ENCODE data around the gene WSB1.

WSB1 gene

DNA sequence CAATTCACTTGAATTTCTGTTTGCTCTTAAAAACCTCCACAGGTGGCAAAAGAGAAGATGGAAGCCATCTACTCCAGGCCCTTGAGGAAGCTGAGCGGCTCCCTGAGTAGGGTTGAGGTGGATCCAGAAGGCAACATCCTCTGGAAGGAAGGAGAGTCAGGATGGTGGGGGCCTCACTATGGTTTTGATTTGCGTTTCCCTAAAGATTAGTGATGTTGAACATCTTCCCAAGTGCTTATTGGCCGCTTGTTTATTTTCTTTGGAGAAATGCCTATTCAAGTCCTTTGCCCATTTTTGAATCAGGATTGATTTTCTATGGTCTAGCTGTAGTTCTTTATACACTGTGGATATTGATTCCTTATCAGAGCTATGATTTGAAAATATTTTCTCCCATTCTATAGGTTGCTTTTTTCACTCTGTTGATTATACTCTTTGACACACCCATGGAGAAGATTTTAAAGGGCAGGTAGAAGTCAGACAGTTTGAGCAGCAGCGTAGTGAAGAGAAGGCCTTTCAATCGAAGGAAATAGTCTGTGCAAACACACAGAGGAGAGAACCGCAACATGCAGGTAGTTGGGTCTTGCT is 58.6 kb downstream of the WSB1 start:
- peaks cover 36% of the 10 kb centered on the region for H3K4me1 ChIP-seq (ENCODE audit: control insufficient read depth, low read length)

DNA sequence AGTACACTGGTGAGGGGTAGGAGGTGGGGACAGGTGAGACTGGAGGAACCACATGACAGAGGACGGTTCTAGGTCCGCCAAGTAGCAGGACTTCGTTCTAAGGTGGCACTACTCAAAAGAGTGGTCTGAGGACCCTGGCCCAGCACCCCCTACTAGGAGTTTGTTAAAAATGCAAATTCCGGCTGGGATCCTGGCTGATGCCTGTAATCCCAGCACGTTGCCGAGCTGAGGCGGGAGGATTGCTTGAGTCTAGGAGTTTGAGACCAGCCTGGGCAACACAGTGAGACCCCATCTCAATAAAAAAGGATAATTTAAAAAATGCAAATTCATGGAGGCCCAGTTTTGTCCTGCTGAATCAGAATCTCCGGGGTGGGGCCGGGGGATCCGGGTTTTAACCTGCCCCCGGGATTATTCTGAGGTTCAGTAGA is 59.1 kb downstream of the WSB1 start:
- Histone ChIP-seq H4K20me1 (ENCODE audit: control insufficient read depth, insufficient read depth, low read depth, low read length) (no peaks in the 10 kb centered on the region), H3K4me3 (ENCODE audit: low read length) (peak overlapping the region; percentile 84), H3K36me3 (ENCODE audit: control insufficient read depth, low read length) (no peaks in the 10 kb centered on the region), H3K4me1 (ENCODE audit: control insufficient read depth, low read length) (peaks cover 31% of the 10 kb centered on the region), H3F3A (ENCODE audit: control insufficient read depth, insufficient read depth) (peaks cover 19% of the 10 kb centered on the region), H3K4me2 (ENCODE audit: low read length) (peak overlapping the region; percentile 87), H3K27ac (ENCODE audit: low read depth, low read length) (peak overlapping the region; percentile 33), H3K27me3 (ENCODE audit: control insufficient read depth, low read length) (no peaks in the 10 kb centered on the region), H3K9me2 (replicated peaks; ENCODE audit: control insufficient read depth, low read length) (no peaks in the 10 kb centered on the region), H3K9me3 (ENCODE audit: control insufficient read depth, insufficient read depth, low read length) (no peaks in the 10 kb centered on the region), H3K79me2 (ENCODE audit: control insufficient read depth, low read length) (peaks cover 15% of the 10 kb centered on the region)
- TF ChIP-seq, protein P1, sequence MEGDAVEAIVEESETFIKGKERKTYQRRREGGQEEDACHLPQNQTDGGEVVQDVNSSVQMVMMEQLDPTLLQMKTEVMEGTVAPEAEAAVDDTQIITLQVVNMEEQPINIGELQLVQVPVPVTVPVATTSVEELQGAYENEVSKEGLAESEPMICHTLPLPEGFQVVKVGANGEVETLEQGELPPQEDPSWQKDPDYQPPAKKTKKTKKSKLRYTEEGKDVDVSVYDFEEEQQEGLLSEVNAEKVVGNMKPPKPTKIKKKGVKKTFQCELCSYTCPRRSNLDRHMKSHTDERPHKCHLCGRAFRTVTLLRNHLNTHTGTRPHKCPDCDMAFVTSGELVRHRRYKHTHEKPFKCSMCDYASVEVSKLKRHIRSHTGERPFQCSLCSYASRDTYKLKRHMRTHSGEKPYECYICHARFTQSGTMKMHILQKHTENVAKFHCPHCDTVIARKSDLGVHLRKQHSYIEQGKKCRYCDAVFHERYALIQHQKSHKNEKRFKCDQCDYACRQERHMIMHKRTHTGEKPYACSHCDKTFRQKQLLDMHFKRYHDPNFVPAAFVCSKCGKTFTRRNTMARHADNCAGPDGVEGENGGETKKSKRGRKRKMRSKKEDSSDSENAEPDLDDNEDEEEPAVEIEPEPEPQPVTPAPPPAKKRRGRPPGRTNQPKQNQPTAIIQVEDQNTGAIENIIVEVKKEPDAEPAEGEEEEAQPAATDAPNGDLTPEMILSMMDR (IDR thresholded peaks at IDR 0.05; ENCODE audit: low read depth, low read length, poor library complexity, severe bottlenecking), result no peak
- no peak for TF ChIP-seq EZH2phosphoT487 (IDR thresholded peaks at IDR 0.05; ENCODE audit: borderline replicate concordance, low read length)

More for the DNA sequence above, 58.6 kb downstream of the WSB1 start:
- H3K4me3 ChIP-seq (ENCODE audit: low read length), result peak overlapping the region; percentile 84
- H3K4me2 ChIP-seq (ENCODE audit: low read length), result peak overlapping the region; percentile 87
- no peaks in the 10 kb centered on the region for H3K36me3 ChIP-seq (ENCODE audit: control insufficient read depth, low read length)
- peaks cover 15% of the 10 kb centered on the region for H3K79me2 ChIP-seq (ENCODE audit: control insufficient read depth, low read length)
- peaks cover 19% of the 10 kb centered on the region for H3F3A ChIP-seq (ENCODE audit: control insufficient read depth, insufficient read depth)
- no peaks in the 10 kb centered on the region for H3K9me3 ChIP-seq (ENCODE audit: control insufficient read depth, insufficient read depth, low read length)
- no peak for TF ChIP-seq EZH2phosphoT487 (IDR thresholded peaks at IDR 0.05; ENCODE audit: borderline replicate concordance, low read length)
- H3K27me3 ChIP-seq (ENCODE audit: control insufficient read depth, low read length), result no peaks in the 10 kb centered on the region
- no peaks in the 10 kb centered on the region for H3K9me2 ChIP-seq (replicated peaks; ENCODE audit: control insufficient read depth, low read length)
- no peaks in the 10 kb centered on the region for H4K20me1 ChIP-seq (ENCODE audit: control insufficient read depth, insufficient read depth, low read depth, low read length)
- H3K27ac ChIP-seq (ENCODE audit: low read depth, low read length), result no peak overlapping the region

DNA sequence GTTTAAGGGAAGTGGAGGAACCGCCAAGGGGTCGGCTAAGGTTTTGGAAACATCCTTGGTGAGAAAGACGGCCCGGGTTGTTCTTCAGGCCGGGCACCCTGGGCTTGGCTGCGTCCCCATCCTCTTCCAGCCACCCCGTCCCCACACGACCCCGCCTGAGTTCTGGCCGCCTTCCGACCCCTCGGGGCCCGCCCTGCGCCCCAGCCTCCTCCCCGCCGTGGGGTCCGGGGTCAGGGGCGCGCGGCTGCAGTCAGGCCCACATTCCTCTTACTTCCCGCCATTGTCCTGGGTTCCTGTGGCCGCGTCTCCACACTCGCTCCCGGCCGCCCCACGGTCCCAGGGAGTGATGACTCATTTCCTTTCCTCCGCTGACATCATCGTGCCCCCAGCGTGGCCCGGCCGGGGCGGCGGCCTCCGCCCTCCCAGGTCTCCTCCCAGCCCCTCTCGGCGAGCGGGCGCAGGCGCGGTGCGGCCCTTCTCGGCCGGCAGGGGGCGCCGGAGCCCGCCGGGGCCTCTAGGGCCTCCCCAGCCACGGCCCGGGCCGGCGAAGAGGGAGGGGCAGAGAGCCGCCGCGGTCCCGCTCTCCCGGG is 59.6 kb downstream of the WSB1 start:
- Histone ChIP-seq H3K9me3 (ENCODE audit: control insufficient read depth, insufficient read depth, low read length) (no peaks in the 10 kb centered on the region), H4K20me1 (ENCODE audit: control insufficient read depth, insufficient read depth, low read depth, low read length) (no peaks in the 10 kb centered on the region), H3F3A (ENCODE audit: control insufficient read depth, insufficient read depth) (peaks cover 17% of the 10 kb centered on the region), H3K27me3 (ENCODE audit: control insufficient read depth, low read length) (no peaks in the 10 kb centered on the region), H3K4me3 (ENCODE audit: low read length) (peak overlapping the region; percentile 84), H3K9me2 (replicated peaks; ENCODE audit: control insufficient read depth, low read length) (no peaks in the 10 kb centered on the region), H3K27ac (ENCODE audit: low read depth, low read length) (peak overlapping the region; percentile 33), H3K36me3 (ENCODE audit: control insufficient read depth, low read length) (no peaks in the 10 kb centered on the region), H3K4me2 (ENCODE audit: low read length) (peak overlapping the region; percentile 87), H3K79me2 (ENCODE audit: control insufficient read depth, low read length) (peaks cover 15% of the 10 kb centered on the region), H3K4me1 (ENCODE audit: control insufficient read depth, low read length) (peaks cover 26% of the 10 kb centered on the region)
- no peak for TF ChIP-seq EZH2phosphoT487 (IDR thresholded peaks at IDR 0.05; ENCODE audit: borderline replicate concordance, low read length)
- TF ChIP-seq, protein P1 (IDR thresholded peaks at IDR 0.05; ENCODE audit: low read depth, low read length, poor library complexity, severe bottlenecking), result peak; percentile 74

DNA sequence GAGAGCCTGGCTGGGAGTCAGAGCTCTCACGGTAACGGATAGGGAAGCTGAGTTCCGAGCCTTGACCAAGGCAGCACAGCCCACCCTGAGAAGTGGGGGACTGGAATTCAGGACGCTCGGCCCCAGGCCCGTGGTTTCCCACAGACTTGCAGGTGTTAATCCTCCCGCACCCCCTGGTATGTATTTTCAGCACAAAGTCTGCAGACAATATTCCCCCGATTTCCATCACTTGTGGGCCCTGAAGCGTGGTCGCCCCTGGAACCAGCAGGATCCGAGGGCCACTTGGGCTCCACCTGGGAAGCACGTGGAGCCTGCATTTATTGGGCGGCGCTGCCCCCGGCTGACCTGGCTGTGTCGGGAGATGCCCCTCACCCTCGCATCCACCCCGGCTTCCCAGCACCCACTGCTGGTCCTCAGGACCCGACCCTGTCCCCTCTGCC is 60.2 kb downstream of the WSB1 start:
- no peaks in the 10 kb centered on the region for H3K27me3 ChIP-seq (ENCODE audit: control insufficient read depth, low read length)
- no peak for TF ChIP-seq EZH2phosphoT487 (IDR thresholded peaks at IDR 0.05; ENCODE audit: borderline replicate concordance, low read length)
- TF ChIP-seq, protein P1 (IDR thresholded peaks at IDR 0.05; ENCODE audit: low read depth, low read length, poor library complexity, severe bottlenecking), result no peak
- peak overlapping the region; percentile 84 for H3K4me3 ChIP-seq (ENCODE audit: low read length)
- no peak overlapping the region for H3K27ac ChIP-seq (ENCODE audit: low read depth, low read length)
- H3K9me3 ChIP-seq (ENCODE audit: control insufficient read depth, insufficient read depth, low read length), result no peaks in the 10 kb centered on the region
- H3F3A ChIP-seq (ENCODE audit: control insufficient read depth, insufficient read depth), result peaks cover 17% of the 10 kb centered on the region
- H4K20me1 ChIP-seq (ENCODE audit: control insufficient read depth, insufficient read depth, low read depth, low read length), result no peaks in the 10 kb centered on the region
- no peaks in the 10 kb centered on the region for H3K9me2 ChIP-seq (replicated peaks; ENCODE audit: control insufficient read depth, low read length)
- H3K79me2 ChIP-seq (ENCODE audit: control insufficient read depth, low read length), result peaks cover 15% of the 10 kb centered on the region
- H3K36me3 ChIP-seq (ENCODE audit: control insufficient read depth, low read length), result no peaks in the 10 kb centered on the region
- H3K4me2 ChIP-seq (ENCODE audit: low read length), result peak overlapping the region; percentile 87
- peaks cover 23% of the 10 kb centered on the region for H3K4me1 ChIP-seq (ENCODE audit: control insufficient read depth, low read length)

Measured in DOHH2 (cell line).